ENCODE results near the gene DRD2. TPM values are rescaled to one million over a fixed set of nuclear protein-coding genes. Genes with fewer than 3 reads are reported as not detected.

DRD2 gene
- total and polyA plus RNA-seq, 2 of the 13 experiments (the other 11 are each of a cell fraction or from before 2014, with no cell fraction given): not detected

- intact Hi-C loops (cut with micrococcal nuclease; ENCODE audit: unreplicated experiment): no loop called here
- no peaks in the 10 kb centered on the region for H3K36me3 ChIP-seq (replicated peaks in 1 of 2; ENCODE audit: control insufficient read depth in 1 of 2, insufficient read depth in 2 of 2, low read length in 2 of 2)
- H3K27me3 ChIP-seq (ENCODE audit: control insufficient read depth in 1 of 2, insufficient read depth in 2 of 2, low read length in 2 of 2): peaks cover 0 to 3% of the 10 kb centered on the region in 2 experiments; a peak in 1 of 5 replicates
- in situ Hi-C loops (cut with HindIII; ENCODE audit: extremely low pct_ligation_motif_present, low pct_unique_long_range_greater_than_20kb): no loop called here
- H2AFZ ChIP-seq (ENCODE audit: low read length): no peak overlapping the region
- no peaks in the 10 kb centered on the region for H3K79me2 ChIP-seq (ENCODE audit: insufficient read depth, low read length)
- BruUV-seq (replicated peaks): no TSS peak
- no peak for DNase-seq (ENCODE audit: low spot score)
- no peaks in the 10 kb centered on the region for H4K20me1 ChIP-seq (ENCODE audit: insufficient read depth, low read length)
- ChIA-PET CTCF (ENCODE audit: low intra/inter-chr PET ratio, low total read pairs) (no interaction called here), POLR2A (no interaction called here)
- 20% methylated on average over 3 of the region's 4 CpGs for WGBS (ENCODE audit: low lambda C conversion rate)
- no peaks in the 10 kb centered on the region for H3K9me3 ChIP-seq (ENCODE audit: low read length)
- no peak overlapping the region for H3K9ac ChIP-seq (ENCODE audit: insufficient read depth, low read depth, low read length)
- TF ChIP-seq ZNF790 (CRISPR knock-in tag; IDR thresholded peaks at IDR 0.05; ENCODE audit: borderline replicate concordance): no peak
- TF ChIP-seq ZNF276 (CRISPR knock-in tag; IDR thresholded peaks at IDR 0.05; ENCODE audit: low read depth): no peak
- H3K27ac ChIP-seq (ENCODE audit: extremely low read length, insufficient read depth, low read length): no peak overlapping the region
- no peak for ATAC-seq
- H3K4me1 ChIP-seq (ENCODE audit: insufficient read depth, low read length): peaks cover 5% of the 10 kb centered on the region
- FAIRE-seq: no peak
- no peak overlapping the region for H3K4me2 ChIP-seq (ENCODE audit: low read depth, low read length)
- no peak overlapping the region for H3K4me3 ChIP-seq (replicated peaks in 1 of 3; ENCODE audit: insufficient read depth in 1 of 3, low read depth in 2 of 3, low read length in 3 of 3)
These were observed 44.9 kb upstream of the DRD2 start for GRCh38 chr11:113519989-113520613.

GRCh38 chr11:113518716-113519495 lies 43.7 kb upstream of the DRD2 start:
- ATAC-seq: no peak
- ChIA-PET POLR2A (no interaction called here), CTCF (ENCODE audit: low intra/inter-chr PET ratio, low total read pairs) (no interaction called here)
- H4K20me1 ChIP-seq (ENCODE audit: insufficient read depth, low read length): no peaks in the 10 kb centered on the region
- H3K27ac ChIP-seq (ENCODE audit: extremely low read length, insufficient read depth, low read length): no peak overlapping the region
- H3K9ac ChIP-seq (ENCODE audit: insufficient read depth, low read depth, low read length): no peak overlapping the region
- DNase-seq (ENCODE audit: low spot score): no peak
- H3K36me3 ChIP-seq (replicated peaks in 1 of 2; ENCODE audit: control insufficient read depth in 1 of 2, insufficient read depth in 2 of 2, low read length in 2 of 2): no peaks in the 10 kb centered on the region
- BruUV-seq (replicated peaks): no TSS peak
- H3K4me1 ChIP-seq (ENCODE audit: insufficient read depth, low read length): no peaks in the 10 kb centered on the region
- no peak for FAIRE-seq
- H2AFZ ChIP-seq (ENCODE audit: low read length): no peak overlapping the region
- TF ChIP-seq TRIM24 (CRISPR knock-in tag; IDR thresholded peaks at IDR 0.05) (no peak), NR1H2 (CRISPR knock-in tag; IDR thresholded peaks at IDR 0.05; ENCODE audit: borderline replicate concordance, low read depth) (no peak), ZNF878 (CRISPR knock-in tag; IDR thresholded peaks at IDR 0.05) (no peak), ATF7-NPFF (CRISPR knock-in tag; IDR thresholded peaks at IDR 0.05; ENCODE audit: low read depth) (no peak), ARID5B (CRISPR knock-in tag; IDR thresholded peaks at IDR 0.05) (no peak), ATF1 (CRISPR knock-in tag; IDR thresholded peaks at IDR 0.05) (no peak)
- no peak overlapping the region for H3K4me3 ChIP-seq (replicated peaks in 1 of 3; ENCODE audit: insufficient read depth in 1 of 3, low read depth in 2 of 3, low read length in 3 of 3)
- no peaks in the 10 kb centered on the region for H3K9me3 ChIP-seq (ENCODE audit: low read length)
- intact Hi-C loops (cut with micrococcal nuclease; ENCODE audit: unreplicated experiment): no loop called here
- H3K27me3 ChIP-seq (ENCODE audit: control insufficient read depth in 1 of 2, insufficient read depth in 2 of 2, low read length in 2 of 2): peaks cover 0 to 3% of the 10 kb centered on the region in 2 experiments; a peak in 1 of 5 replicates
- in situ Hi-C loops (cut with HindIII; ENCODE audit: extremely low pct_ligation_motif_present, low pct_unique_long_range_greater_than_20kb): no loop called here
- no peaks in the 10 kb centered on the region for H3K79me2 ChIP-seq (ENCODE audit: insufficient read depth, low read length)
- 5% methylated on average over 5 of the region's 5 CpGs for WGBS (ENCODE audit: low lambda C conversion rate)
- H3K4me2 ChIP-seq (ENCODE audit: low read depth, low read length): no peak overlapping the region
